Globus pallidus (tissue), 1 donor: ENCODE results near the gene CCNY.
"Not testable (repeated sequence)": the region's sequence is repeated elsewhere in the genome, so short reads cannot be mapped to it uniquely, and the experiment has no call there.

Source experiments
- DNase-seq: peaks from one replicate; pipeline ENCODE4 v3.0.0-alpha.2; 2015; ENCODE audit warnings: low spot score

CCNY gene

GRCh38 chr10:35406003-35406630 lies 69.8 kb downstream of the CCNY start:
- DNase-seq: not testable (repeated sequence)

GRCh38 chr10:35407696-35408095 lies 71.4 kb downstream of the CCNY start:
- not testable (repeated sequence) for DNase-seq

- DNase-seq: peak; percentile 79
These were observed 72.8 kb downstream of the CCNY start for GRCh38 chr10:35409094-35409582.

- no peak for DNase-seq
These were observed 73.5 kb downstream of the CCNY start for GRCh38 chr10:35409808-35410207.

GRCh38 chr10:35412003-35412723 lies 75.9 kb downstream of the CCNY start:
- DNase-seq: no peak

GRCh38 chr10:35412900-35413491 lies 76.7 kb downstream of the CCNY start:
- no peak for DNase-seq

GRCh38 chr10:35413985-35414861 lies 77.9 kb downstream of the CCNY start:
- no peak for DNase-seq

- no peak for DNase-seq
These were observed 79.2 kb downstream of the CCNY start for GRCh38 chr10:35415505-35415904.

GRCh38 chr10:35416619-35417312 lies 80.5 kb downstream of the CCNY start:
- DNase-seq: no peak

- DNase-seq: no peak
These were observed 81.0 kb downstream of the CCNY start for GRCh38 chr10:35417313-35417625.

GRCh38 chr10:35417795-35418194 lies 81.5 kb downstream of the CCNY start:
- no peak for DNase-seq

GRCh38 chr10:35418580-35418979 lies 82.3 kb downstream of the CCNY start:
- DNase-seq: not testable (repeated sequence)

GRCh38 chr10:35420044-35420443 lies 83.7 kb downstream of the CCNY start:
- DNase-seq: no peak

- DNase-seq: no peak
These were observed 84.7 kb downstream of the CCNY start for GRCh38 chr10:35420827-35421552.

- no peak for DNase-seq
These were observed 85.4 kb downstream of the CCNY start for GRCh38 chr10:35421553-35422178.

GRCh38 chr10:35422228-35422627 lies 85.9 kb downstream of the CCNY start:
- no peak for DNase-seq

GRCh38 chr10:35423505-35424306 lies 87.4 kb downstream of the CCNY start:
- DNase-seq: no peak

- DNase-seq: no peak
These were observed 88.5 kb downstream of the CCNY start for GRCh38 chr10:35424680-35425285.

GRCh38 chr10:35425595-35425994 lies 89.3 kb downstream of the CCNY start:
- DNase-seq: no peak
